WTC11 (cell line): Measurements from ENCODE around the gene CLCNKB.

ENCODE experiments used
- FOXJ3 ChIP-seq: sonication (generic); formaldehyde crosslinking; IDR thresholded peaks from 2 replicates; pipeline ENCODE4 v1.9.0; 2021; ENCODE audit warnings: missing genetic modification reagents, mild to moderate bottlenecking, borderline replicate concordance
- MAX ChIP-seq: sonication (generic); formaldehyde crosslinking; IDR thresholded peaks from 2 replicates; pipeline ENCODE4 v1.8.0; 2022; ENCODE audit warnings: mild to moderate bottlenecking, missing genetic modification reagents
- ZNF121 ChIP-seq: sonication (generic); formaldehyde crosslinking; IDR thresholded peaks from 2 replicates; pipeline ENCODE4 v1.8.0; 2023; ENCODE audit warnings: missing genetic modification reagents
- ZNF423 ChIP-seq: fragments of 250-450 bp; sonication (Bioruptor Pico); IDR thresholded peaks from 2 replicates; pipeline ENCODE4 v2.1.2; 2022; ENCODE audit warnings: mild to moderate bottlenecking, moderate library complexity

DNA sequence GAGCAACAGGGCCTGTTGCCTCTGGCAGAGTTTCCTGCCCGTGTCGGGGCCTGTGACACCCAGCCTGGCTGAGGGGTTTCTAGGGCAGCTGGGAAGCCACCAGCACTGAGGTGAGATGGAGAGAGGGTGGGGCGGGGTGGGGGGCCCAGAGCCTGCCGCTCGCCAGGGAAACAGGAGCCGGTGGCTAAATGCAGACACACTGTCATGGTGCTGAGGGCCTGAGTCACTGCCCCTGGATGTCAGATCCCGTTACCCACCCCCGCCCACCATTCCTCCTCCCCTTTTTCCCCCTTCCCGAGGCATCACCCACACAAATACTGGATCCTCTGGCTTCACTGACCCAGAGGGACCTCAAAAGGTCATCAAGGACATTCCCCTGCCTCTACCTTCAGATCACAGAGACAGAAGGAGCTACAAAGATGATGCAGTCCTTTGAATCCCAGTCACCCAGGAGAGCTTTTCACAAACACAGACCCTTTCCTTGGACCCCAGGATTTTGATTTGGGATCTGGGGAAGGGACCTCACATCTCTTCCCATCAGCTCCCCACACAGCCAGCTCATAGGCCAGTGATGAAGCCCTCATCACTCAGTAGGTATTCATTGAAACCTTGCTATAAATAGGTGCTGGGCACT is 23.8 kb upstream of the CLCNKB start:
- TF ChIP-seq FOXJ3 (CRISPR knock-in tag) (no peak), ZNF423 (no peak), MAX (CRISPR knock-in tag) (no peak), ZNF121 (no peak)
